GM12801 (cell line): ENCODE data around the gene THBS3.

Experiments
- CTCF ChIP-seq: IDR thresholded peaks from one replicate; pipeline ENCODE4 v1.5.1; 2011; ENCODE audit warnings: control low read depth; ENCODE audit not compliant: insufficient read length; ENCODE audit errors: extremely low read depth

Gene THBS3

GRCh38 chr1:155193275-155193990, 14.3 kb downstream of the THBS3 start:
- no peak for TF ChIP-seq CTCF

DNA sequence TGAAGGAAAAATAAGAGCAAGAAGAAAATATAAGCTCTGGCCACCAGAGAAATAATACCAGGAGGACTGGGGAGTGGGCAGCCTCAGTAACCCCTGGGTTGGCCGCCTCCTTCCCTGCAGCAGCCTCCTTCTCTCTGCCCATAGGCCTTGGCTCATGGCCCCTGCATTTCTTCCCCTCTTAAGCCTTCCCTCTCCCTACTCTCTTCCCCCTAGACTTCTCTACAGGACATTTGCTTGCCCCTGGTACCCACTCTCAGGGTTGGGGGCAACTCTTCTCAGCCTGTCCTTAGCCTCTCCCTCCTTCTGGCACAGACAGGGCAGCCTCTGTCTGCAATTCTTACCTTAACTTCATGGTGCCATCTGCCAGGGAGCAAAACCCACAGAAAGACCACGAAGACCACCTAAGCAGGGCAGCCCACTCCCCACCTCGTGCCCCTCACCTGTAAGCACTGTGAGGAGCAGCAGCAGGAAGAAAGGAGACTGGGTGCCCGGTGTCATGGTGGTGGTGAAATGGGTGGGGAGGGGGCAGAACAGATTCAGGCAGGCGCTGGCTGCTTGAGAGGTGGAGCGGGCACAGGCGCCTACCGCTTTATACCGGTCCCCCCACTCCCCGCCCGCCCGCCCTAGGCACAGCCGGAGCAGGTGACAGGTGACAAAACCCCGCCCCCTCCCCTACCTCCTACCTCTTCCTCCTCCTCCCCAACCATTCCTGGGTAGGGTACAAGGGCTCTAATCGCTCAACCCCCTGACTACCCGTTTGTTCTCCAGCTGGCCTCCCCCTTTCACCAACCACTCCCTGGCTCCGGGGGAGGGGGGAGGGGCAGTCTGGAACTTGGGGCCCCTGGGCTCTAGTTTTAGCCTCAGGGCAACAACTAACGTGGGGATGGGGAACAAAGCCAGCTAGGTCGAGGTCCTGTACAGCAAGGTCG, 15.1 kb downstream of the THBS3 start:
- no peak for TF ChIP-seq CTCF

DNA sequence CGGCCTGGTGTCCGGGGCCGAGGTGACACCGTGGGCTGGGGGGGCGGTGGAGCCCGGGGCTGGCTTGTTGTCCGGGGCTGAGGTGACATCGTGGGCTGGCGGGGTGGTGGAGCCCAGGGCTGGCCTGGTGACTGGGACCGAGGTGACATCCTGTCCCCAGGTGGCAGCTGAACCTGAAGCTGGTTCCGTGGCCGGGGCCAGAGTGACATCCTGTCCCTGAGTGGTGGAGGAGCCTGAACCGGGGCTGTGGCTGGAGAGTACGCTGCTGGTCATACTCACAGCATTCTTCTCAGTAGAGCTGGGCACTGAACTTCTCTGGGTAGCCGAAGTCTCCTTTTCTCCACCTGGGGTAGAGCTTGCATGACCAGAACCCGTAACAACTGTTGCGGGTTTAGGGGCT, 15.8 kb downstream of the THBS3 start:
- no peak for TF ChIP-seq CTCF

DNA sequence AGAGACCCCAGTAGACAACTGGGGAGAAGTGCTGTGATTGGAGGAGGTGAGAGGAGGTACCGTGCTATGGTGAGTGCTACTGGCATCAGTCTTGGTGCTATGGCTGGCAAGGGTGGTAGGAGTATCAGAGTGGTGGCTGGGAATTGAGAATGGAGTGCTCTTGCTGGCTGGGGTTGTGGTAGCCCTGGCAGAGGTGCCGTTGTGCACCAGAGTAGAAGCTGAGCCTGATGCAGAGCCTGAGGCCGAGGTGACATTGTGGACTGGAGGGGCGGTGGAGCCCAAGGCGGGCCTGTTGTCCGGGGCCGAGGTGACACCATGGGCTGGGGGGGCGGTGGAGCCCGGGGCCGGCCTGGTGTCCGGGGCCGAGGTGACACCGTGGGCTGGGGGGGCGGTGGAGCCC, 19.4 kb downstream of the THBS3 start:
- TF ChIP-seq CTCF, result no peak

- no peak for TF ChIP-seq CTCF
These were observed 20.2 kb downstream of the THBS3 start for GRCh38 chr1:155187456-155187891.

- TF ChIP-seq CTCF, result no peak
These were observed 20.8 kb downstream of the THBS3 start for GRCh38 chr1:155186794-155187455.
